GM21619 (cell line): Measurements from ENCODE around the gene TPK1.
"Not testable (repeated sequence)": the region's sequence is repeated elsewhere in the genome, so short reads cannot be mapped to it uniquely, and the experiment has no call there.

ENCODE experiments used
- ATAC-seq: cut with Tn5 transposase; IDR thresholded peaks from one replicate; pipeline ENCODE4 v1.9.1; 2021; ENCODE audit not compliant: unreplicated experiment

Gene TPK1

GRCh38 chr7:144780071-144780608 is 55.7 kb downstream of the TPK1 start:
- ATAC-seq = no peak

GRCh38 chr7:144777889-144778288 is 58.0 kb downstream of the TPK1 start:
- not testable (repeated sequence) for ATAC-seq

- ATAC-seq = no peak
These were observed 58.6 kb downstream of the TPK1 start for GRCh38 chr7:144777005-144777839.

GRCh38 chr7:144776447-144776846 is 59.4 kb downstream of the TPK1 start:
- no peak for ATAC-seq

GRCh38 chr7:144775749-144776148 is 60.1 kb downstream of the TPK1 start:
- no peak for ATAC-seq

- no peak for ATAC-seq
These were observed 63.9 kb downstream of the TPK1 start for GRCh38 chr7:144771927-144772326.

- ATAC-seq = no peak
These were observed 64.7 kb downstream of the TPK1 start for GRCh38 chr7:144771174-144771573.

GRCh38 chr7:144769352-144769751 is 66.5 kb downstream of the TPK1 start:
- ATAC-seq = no peak

GRCh38 chr7:144768633-144769032 is 67.2 kb downstream of the TPK1 start:
- no peak for ATAC-seq

- no peak for ATAC-seq
These were observed 72.6 kb downstream of the TPK1 start for GRCh38 chr7:144763291-144763690.

- no peak for ATAC-seq
These were observed 73.0 kb downstream of the TPK1 start for GRCh38 chr7:144762853-144763252.

GRCh38 chr7:144761493-144761892 is 74.4 kb downstream of the TPK1 start:
- no peak for ATAC-seq

- ATAC-seq = no peak
These were observed 76.2 kb downstream of the TPK1 start for GRCh38 chr7:144759653-144760052.

- ATAC-seq = no peak
These were observed 87.9 kb downstream of the TPK1 start for GRCh38 chr7:144747936-144748335.

GRCh38 chr7:144738708-144739314 is 97.0 kb downstream of the TPK1 start:
- peak; percentile 95 for ATAC-seq

- ATAC-seq = no peak
These were observed 97.7 kb downstream of the TPK1 start for GRCh38 chr7:144738146-144738545.

GRCh38 chr7:144736880-144737493 is 98.9 kb downstream of the TPK1 start:
- ATAC-seq = no peak

- ATAC-seq = no peak
These were observed 100.2 kb downstream of the TPK1 start for GRCh38 chr7:144735505-144736276.

- no peak for ATAC-seq
These were observed 104.0 kb downstream of the TPK1 start for GRCh38 chr7:144731661-144732351.

- ATAC-seq = no peak
These were observed 105.6 kb downstream of the TPK1 start for GRCh38 chr7:144730224-144730623.
